A549 treated with CpdA at 1 μM for 4 hours (cell line): ENCODE results near the gene CD300H. TPM values are rescaled to one million over a fixed set of nuclear protein-coding genes. Genes with fewer than 3 reads are reported as not detected.

Experiments
- total RNA-seq: library from RNA; stranded (reverse); fragments of 200-300 nt; extraction: Qiagen RNA extraction; gene quantifications from 5 replicates; pipeline ENCODE4 v1.2.3, GENCODE V29; 2022; ENCODE audit warnings: low read depth

CD300H gene
- 0.45 to 0.78 TPM (median 0.63 TPM) in 4 of 5 replicates, not detected in the other for total RNA-seq

DNA sequence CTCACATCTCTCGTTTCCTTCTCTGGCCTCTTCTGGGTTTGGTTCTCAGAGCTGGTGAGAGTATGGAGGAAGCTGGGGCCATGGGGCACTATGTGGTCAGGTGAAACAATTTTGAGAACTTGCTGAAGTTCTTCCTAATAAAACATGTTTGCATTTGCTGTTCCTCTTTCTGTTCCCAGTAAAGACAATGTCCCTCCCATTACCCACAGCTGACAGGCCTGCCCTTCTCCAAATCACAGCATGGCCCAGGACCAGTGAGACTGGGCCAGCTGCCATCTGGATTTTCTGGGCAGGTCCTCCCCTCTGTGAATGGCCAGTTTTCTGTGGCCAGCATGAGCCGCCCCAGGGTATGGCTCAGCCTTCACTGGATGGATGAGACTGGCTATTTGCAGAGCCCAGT lies at the start of gene CD300H:
TSS of gene CD300H (minus strand) at position 113 of the 400 bp plus-strand sequence.

DNA sequence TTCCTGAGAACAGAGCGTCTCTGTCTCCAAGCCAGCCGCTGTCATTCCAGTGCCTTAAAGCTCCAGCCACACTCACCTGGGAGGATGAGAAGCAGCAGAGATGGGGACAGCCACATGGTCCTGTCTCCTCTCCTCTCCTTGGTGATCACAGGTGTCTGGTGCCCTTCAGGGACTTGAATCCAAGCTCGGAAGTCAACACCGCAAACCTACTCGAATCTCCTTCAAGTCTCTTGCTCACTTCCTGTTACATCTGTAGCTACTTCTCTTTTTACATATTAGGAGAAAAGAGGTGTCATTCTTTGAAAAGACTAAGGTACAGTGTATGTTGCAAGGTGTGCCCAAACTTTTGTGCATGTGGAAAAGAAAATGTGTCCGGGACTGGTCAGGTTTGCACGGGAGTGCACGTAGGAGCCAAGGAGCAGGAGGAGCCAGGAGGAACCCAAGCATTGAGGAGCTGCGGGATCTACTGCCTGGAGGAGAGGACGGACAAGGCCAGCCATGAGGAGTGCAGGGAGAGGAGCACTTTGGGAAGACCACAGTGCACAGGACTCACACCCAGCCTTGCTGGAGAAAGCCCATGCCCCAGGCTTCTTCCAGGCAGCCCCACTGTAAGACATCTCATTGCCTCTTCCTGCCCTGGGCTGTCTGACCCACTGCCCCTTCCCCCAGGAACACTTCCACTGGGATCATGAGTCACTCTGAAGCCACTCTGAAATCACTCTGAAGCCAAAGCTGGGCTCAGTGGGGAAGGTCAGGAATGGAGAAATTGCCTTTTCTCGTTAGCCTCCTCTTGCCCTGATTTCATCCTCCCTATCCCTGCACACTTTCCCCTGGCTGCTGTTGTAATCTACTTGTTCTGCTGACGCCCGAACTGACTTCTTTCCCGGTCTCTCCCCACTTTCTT lies 25.0 kb upstream of the CD300H start, which contains the start of gene CD300LD:
TSS of gene CD300LD (minus strand) at position 197 of the 904 bp plus-strand sequence. CDS start at position 116, 81 bp downstream.

DNA sequence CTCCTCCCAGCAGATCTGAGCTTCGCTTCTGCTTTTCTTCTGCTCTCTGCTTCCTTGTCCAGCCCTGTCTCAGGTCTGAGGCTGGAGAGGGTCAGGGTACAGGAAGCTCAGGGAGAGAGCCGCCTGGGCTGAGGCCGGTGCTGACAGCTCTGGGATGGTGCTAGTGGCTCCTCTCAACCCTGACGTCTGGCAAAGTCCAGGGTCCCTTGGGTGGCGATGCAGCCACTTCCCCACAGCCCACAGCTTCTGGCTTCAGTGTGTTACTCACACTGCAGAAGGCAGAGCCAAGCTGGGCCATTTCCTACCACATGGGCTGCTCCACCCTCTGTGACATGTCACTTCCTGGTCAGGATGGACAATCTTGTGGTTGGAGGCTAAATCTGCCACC lies 21.5 kb downstream of the CD300H start, which contains the start of gene CD300C:
TSS of gene CD300C (minus strand) at position 273 of the 388 bp plus-strand sequence. CDS start 333 bp downstream, outside the sequence.

DNA sequence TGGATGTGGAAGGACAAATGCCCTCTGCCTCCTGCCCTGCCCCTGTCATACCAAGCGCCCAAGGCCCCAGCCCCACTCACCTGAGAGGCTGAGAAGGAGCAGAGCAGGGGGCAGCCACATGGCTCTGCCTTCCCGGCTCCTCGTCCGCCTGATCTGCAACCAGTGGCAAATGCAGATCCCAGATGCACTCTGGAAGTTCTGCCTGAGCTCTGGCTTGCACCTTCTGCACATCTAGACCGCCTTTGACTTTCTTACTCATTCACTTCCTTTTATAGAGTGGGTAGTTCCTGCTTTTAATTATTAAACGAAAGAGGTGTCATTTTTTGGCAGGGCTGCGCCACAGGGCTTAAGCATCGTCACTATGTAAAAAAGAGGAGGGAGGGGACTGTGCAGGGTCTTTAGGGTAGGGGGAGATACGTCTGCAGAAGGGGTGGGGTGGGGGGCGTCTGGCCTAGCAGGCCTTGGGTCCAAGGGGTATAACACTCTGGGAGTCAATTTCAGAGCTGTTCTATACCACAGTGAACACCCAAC lies 36.0 kb downstream of the CD300H start, which contains the start of gene CD300LB:
TSS of gene CD300LB (minus strand) at position 245 of the 531 bp plus-strand sequence. CDS start at position 120, 125 bp downstream.

Other genes starting within 250 kb of the CD300H start
- gene KIF19, start 241.3 kb downstream of the CD300H start, total RNA-seq, result 0.01 to 0.05 TPM in 2 of 5 replicates, not detected in the others
- not detected in 5 replicates for gene BTBD17, start 205.6 kb downstream of the CD300H start, total RNA-seq
- gene GPR142, start 200.0 kb downstream of the CD300H start, total RNA-seq, result 0.03 TPM in 1 of 5 replicates, not detected in the others
- gene GPRC5C, start 135.4 kb downstream of the CD300H start, total RNA-seq, result 56.4 to 90.7 TPM (median 82.3 TPM) in 5 replicates
- gene CD300A, start 100.9 kb downstream of the CD300H start, total RNA-seq, result 0.05 TPM in 1 of 5 replicates, not detected in the others
- 0.06 to 0.22 TPM (median 0.09 TPM) in 3 of 5 replicates, not detected in the others for gene CD300LB, start 36.0 kb downstream of the CD300H start, total RNA-seq
- gene CD300C, start 21.4 kb downstream of the CD300H start, total RNA-seq, result 0.09 to 0.49 TPM (median 0.27 TPM) in 4 of 5 replicates, not detected in the other
- not detected in 5 replicates for gene CD300LD, start 24.8 kb upstream of the CD300H start, total RNA-seq
- not detected in 5 replicates for gene CD300E, start 56.2 kb upstream of the CD300H start, total RNA-seq
- gene CD300LF, start 145.4 kb upstream of the CD300H start, total RNA-seq, result not detected in 5 replicates
- gene RAB37, start 169.7 kb upstream of the CD300H start, total RNA-seq, result 1.0 to 1.6 TPM (median 1.1 TPM) in 5 replicates
- gene NHERF1, start 181.1 kb upstream of the CD300H start, total RNA-seq, result 31.8 to 50.4 TPM (median 46.4 TPM) in 5 replicates
- gene NAT9, start 208.8 kb upstream of the CD300H start, total RNA-seq, result 50.8 to 65.8 TPM (median 54.7 TPM) in 5 replicates